ENCODE measurements around the gene PFKL.
"Not testable (repeated sequence)": the region's sequence is repeated elsewhere in the genome, so short reads cannot be mapped to it uniquely, and the experiment has no call there.

PFKL gene

GRCh38 chr21:44295163-44295573 lies 4.7 kb upstream of the PFKL start:
- DNase-seq: no peak

GRCh38 chr21:44295646-44296045 lies 4.2 kb upstream of the PFKL start:
- DNase-seq: no peak

GRCh38 chr21:44296103-44296519 lies 3.7 kb upstream of the PFKL start:
- no peak for DNase-seq

GRCh38 chr21:44296916-44297315 lies 2.9 kb upstream of the PFKL start:
- no peak for DNase-seq

- DNase-seq: peak; percentile 36
Observed at GRCh38 chr21:44297525-44298290, 2.1 kb upstream of the PFKL start.

- no peak for DNase-seq
Observed at GRCh38 chr21:44298301-44298700, 1.6 kb upstream of the PFKL start.

- peak; percentile 28 for DNase-seq
Observed at GRCh38 chr21:44299085-44299457, 782 bp upstream of the PFKL start.

GRCh38 chr21:44300262-44300959 lies 558 bp downstream of the PFKL start:
- no peak for DNase-seq

- no peak for DNase-seq
Observed at GRCh38 chr21:44301141-44301540, 1.3 kb downstream of the PFKL start.

GRCh38 chr21:44301961-44302406 lies 2.1 kb downstream of the PFKL start:
- no peak for DNase-seq

- not testable (repeated sequence) for DNase-seq
Observed at GRCh38 chr21:44302573-44303401, 2.9 kb downstream of the PFKL start.

GRCh38 chr21:44303490-44303981 lies 3.7 kb downstream of the PFKL start:
- DNase-seq: no peak

- no peak for DNase-seq
Observed at GRCh38 chr21:44304011-44304616, 4.3 kb downstream of the PFKL start.

GRCh38 chr21:44304877-44305293 lies 5.0 kb downstream of the PFKL start:
- DNase-seq: peak; percentile 11

GRCh38 chr21:44305691-44306090 lies 5.8 kb downstream of the PFKL start:
- DNase-seq: no peak

GRCh38 chr21:44306936-44307704 lies 7.3 kb downstream of the PFKL start:
- no peak for DNase-seq

GRCh38 chr21:44310628-44311507 lies 11.0 kb downstream of the PFKL start:
- DNase-seq: no peak

GRCh38 chr21:44312089-44312488 lies 12.2 kb downstream of the PFKL start:
- DNase-seq: no peak

- no peak for DNase-seq
Observed at GRCh38 chr21:44312716-44313115, 12.9 kb downstream of the PFKL start.

GRCh38 chr21:44313451-44313850 lies 13.6 kb downstream of the PFKL start:
- no peak for DNase-seq

GRCh38 chr21:44314128-44314527 lies 14.3 kb downstream of the PFKL start:
- no peak for DNase-seq

Data from DMS79 (cell line).